Measurements from ENCODE around the gene DUSP9.

DNA sequence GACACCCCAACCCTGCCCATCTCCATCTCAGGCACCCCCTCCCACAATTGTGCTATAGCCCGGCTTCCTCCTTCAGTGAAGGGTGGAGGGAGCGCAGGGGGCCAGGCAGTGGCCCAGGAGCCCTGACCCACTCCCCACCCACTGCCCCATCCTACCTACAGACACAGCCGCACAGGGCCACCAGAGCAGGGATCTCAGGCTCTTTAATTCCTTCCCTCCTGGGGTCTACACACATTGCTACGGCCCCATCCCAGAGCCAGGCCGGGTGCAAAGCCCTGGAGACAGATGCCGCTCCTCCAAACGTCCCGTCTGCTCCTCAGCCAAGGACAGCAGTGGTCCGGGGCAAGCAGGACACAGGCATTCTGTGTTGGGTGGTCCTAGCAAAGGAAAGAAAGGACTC is 12.8 kb upstream of the DUSP9 start:
- TF ChIP-seq POLR2AphosphoS5 (IDR thresholded peaks at IDR 0.05; ENCODE audit: insufficient read depth, low read depth, low read length), result no peak
- no peak for TF ChIP-seq EZH2 (IDR thresholded peaks at IDR 0.05; ENCODE audit: borderline replicate concordance, low read depth, low read length, severe bottlenecking)
- TF ChIP-seq JUN (IDR thresholded peaks at IDR 0.05; ENCODE audit: borderline replicate concordance, insufficient read depth, insufficient read length, low read depth), result no peak
